Raji (cell line): Measurements from ENCODE around the gene ZNF460.

Experiments
- POLR2A ChIP-seq: IDR thresholded peaks from 2 replicates; pipeline ENCODE4 v1.6.1; 2011; ENCODE audit warnings: low read depth, low read length, control low read depth; ENCODE audit not compliant: insufficient read depth

Gene ZNF460

DNA sequence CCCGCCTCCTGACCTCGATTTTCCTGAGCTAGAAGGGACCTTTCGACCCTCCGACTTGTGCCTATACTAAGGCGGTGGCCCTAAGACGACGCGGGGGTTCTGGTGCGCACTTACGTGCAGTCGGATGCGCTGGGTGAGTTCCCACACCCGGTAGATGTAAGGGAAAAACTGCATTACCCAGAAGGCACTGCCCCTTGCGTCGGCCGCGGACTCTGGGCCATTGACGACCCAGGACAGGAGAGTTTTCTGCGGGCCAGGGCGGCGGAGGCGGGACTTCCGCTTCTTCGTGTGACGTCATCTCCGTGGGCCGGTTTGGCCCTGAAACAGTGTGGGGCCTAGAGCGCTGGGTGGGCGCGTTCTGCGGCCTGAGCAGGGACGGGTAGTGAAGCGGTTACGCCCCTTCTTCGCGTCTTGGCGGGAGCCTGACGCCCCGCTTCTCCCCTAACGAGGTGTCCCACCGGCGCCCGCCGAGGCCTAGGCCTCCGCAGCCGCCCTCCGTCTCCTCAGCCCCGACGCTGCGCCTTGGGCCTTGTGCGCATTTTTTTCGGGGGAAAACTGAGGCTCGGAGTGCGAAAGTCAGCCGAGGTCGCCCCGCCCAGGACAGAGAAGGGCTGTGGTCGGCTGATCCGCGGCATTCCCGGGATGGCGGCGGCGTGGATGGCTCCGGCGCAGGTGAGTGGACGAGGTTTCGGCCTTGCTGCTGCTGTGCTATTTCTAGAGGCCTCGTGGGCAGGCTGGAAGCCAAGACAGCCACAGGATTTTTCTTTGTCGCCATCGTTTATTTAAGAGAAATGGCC is at the start of gene ZNF460:
Gene ZNF460, plus strand, starts transcription at position 321 of the 797 bp plus-strand sequence. Its CDS starts 322 bp downstream, at position 643.
- peak; percentile 62 for TF ChIP-seq POLR2A

DNA sequence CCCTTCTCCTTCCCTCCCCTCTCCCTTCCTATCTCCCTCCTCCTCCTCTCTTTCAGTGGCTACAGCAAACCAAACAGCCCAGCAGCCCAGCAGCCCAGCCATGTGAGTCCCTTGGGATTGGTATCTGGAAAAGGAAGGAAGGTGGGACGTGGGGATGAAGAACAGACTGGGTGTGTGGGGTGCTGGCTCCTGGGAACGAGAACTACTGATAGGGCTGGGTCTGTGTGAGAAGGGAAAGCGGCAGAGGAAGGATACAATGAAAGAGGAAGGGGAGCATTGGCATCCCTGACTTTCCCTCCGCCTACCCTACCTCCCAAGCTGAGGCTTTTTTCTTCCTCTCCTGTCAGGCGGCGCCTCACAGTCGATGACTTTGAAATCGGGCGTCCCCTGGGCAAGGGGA is 48.6 kb upstream of the ZNF460 start:
- TF ChIP-seq POLR2A, result no peak

DNA sequence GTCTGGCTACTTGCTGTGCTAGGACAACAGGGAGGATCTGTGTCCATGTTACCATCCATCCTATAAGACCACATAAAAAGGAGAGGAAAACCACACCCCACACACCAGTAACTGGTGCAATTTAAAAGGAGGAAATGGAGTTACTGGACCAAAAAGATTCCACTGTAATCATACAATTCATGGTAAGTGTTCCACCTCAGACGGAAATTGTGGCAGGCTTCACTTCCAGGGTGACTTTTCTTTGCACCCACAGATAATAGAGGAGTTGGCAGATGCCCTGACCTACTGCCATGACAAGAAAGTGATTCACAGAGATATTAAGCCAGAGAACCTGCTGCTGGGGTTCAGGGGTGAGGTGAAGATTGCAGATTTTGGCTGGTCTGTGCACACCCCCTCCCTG is 47.1 kb upstream of the ZNF460 start:
- no peak for TF ChIP-seq POLR2A

DNA sequence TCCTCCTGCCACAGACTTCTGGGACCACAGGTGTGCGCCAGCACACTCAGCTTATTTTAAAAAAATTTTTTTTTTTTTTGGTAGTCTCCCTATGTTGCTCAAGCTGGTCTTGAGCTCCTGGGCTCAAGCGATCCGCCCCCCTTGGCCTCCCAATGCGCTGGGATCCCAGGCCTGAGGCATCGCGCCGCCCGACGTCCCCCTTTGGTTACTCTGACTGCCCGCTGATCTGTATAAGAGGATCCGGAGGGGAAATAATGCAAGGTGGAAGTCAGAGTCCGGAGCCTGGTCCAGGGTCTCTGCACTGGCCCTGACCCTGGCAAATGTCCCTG is 40.3 kb upstream of the ZNF460 start:
- no peak for TF ChIP-seq POLR2A

DNA sequence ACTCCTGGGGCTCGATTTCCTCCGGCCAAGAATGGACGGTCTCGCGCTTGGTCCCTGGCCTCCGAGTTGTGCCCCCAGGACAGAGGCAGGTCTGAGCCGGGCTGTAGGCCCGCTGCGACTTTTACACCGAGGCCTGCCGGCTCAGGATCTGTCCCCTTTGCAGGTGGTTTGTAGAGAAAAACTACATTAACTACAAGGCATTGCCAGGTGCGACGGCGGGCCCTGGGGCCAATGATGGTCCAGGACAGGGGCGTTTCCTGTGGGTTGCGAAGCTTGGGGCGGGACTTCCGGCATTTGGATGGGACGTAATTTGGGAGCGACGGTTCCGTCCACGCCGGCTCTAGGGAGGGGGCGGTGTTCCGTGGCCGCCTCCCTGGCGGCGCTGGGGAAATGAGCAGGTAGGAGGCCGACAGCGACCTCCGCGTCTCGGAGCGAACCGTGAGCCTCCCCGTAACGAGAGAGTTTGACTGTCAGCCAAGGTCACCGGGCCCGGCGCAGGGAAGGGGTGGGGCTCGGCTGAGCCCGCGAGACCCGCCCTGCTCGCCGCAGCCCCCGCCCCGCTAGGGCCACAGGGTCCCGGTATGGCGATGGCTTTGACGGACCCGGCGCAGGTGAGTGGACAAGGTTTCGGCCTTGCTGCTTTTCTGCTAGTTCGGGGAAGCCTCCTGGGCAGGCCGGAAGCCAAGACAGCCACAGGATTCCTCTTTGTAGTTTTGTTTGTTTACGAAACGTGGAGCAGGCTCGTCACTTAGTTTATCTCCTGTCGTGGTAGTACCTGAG is 39.8 kb upstream of the ZNF460 start, which contains the start of gene ZNF805:
Gene ZNF805, plus strand, starts transcription at position 322 of the 780 bp plus-strand sequence. Its CDS starts 260 bp downstream, at position 582.
- peak; percentile 63 for TF ChIP-seq POLR2A

DNA sequence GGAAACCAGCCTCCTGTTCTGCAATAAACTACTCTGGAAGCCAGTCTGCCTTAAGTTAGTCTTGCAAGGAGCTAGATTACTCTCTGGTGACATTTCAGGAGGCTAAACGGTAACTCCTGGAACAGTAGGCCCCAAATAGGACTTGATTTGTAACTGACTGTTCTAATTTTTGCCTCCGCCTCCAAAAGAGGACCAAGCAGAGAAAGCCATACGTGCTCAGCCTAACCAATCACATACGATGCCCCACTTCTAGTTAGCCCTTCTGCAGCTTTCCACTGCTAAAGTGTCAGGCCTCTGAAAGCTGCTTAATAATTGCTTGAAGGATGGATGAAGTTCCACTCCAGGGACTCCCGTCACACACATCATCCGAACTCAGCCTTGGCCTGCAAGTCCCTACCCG is 39.1 kb upstream of the ZNF460 start:
- no peak for TF ChIP-seq POLR2A

DNA sequence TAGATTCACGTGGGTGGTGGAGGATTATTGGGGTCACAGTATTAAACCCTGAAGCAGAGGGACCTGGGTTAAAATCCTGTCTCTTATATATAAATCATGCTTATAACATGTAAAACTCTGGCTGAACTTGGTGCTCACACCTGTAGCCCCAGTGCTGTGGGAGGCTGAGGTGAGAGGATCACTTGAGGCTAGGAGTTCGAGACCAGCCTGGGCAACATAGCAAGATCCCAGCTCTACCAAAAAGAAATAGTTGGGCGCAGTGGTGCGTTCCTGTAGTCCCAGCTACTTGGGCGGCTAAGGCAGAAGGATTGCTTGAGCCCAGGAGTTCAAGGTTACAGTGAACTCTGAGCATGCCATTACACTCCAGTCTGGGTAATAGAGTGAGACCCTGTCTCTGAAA is 37.5 kb upstream of the ZNF460 start:
- no peak for TF ChIP-seq POLR2A

DNA sequence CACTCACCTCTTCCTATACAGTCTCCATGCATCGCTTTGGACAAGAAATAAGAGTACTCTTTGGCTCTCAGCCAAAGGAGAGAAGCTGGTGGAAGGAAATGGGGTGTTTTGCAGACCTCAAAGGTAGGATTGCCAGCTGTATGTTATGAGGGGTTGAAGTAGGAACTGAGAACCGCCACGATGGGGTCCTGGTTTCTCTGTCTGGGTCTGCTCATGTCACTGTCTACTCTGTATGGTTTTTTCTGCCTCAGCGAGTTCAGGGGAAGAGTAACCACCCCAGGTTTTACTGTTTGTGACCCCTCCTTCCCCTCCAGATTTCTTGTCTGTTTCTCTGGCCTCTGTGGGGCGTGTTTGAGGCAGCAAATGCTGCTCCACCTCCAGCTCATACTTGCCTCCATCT is 35.8 kb upstream of the ZNF460 start:
- TF ChIP-seq POLR2A, result no peak

DNA sequence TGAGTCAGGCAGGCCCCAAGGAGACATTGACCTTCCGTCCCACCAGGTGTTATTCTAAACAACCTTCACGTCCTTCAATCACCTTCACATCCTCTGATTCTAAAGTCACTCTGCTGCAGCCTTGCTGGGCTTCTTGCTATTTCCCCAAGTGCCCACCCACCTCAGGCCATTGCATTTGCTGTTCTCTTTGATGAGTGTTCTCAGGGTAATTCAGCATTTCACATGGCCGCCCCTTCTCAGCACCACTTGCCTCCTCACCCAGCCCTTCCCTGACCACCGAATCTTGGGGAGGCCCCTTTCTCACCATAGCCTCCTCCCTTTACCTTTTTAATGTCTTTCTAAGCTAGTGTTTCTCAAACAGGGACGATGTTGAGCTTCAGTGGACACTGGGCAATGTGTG is 35.2 kb upstream of the ZNF460 start:
- no peak for TF ChIP-seq POLR2A

DNA sequence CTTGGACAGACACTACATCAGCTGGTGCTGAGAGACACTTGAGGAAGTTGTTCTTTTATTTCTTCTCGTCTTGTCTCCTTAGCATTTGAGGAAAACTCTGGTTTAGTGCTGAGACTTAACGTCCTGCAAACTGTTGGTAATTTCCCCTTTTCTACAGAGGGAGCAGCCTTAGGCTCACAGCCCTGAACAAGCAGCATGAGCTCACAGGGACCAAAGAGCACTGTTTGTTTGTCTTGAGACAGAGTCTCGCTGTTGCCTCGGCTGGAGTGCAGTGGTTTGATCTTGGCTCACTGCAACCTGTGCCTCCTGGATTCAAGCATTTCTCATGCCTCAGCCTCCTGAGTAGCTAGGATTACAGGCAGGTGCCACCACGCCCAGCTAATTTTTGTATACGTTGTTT is 34.3 kb upstream of the ZNF460 start:
- TF ChIP-seq POLR2A, result no peak

DNA sequence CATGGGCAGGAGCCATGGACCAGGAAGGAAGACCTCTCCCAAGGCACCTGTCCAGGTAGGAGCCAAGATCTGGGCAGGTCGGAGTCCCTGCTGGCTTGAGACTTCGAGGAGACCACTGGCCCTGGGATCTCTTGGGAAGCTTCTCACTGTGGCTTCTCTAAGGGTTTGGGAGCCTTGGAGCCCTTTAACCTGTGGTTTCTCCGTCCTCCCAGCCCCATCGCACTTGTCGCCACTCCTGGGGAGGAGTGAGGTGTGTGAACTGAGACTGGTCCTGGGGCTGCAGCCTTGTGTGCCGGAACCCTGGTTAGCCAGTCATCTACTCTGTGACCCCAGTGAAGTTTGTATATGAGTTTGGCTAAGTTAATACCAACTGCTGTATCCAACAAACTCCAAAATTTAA is 31.6 kb upstream of the ZNF460 start:
- no peak for TF ChIP-seq POLR2A

DNA sequence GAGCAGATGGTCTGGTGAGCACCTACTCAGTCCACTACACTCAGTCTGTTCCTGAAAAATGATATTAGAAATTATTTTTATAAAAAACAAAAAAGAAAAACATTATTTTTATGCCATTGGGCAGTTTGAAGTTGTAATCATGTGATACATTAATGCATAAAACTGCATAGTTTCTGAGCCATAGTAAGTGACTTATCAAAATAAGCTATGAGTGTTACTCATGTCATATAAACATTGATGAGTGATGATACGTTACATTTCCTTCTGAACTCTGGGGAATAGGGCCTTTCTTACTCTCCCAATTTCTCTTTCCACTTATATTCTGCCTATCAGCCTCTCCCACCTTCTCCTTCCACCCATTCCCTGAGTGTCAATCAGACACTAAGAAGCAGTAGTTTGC is 31.0 kb upstream of the ZNF460 start:
- TF ChIP-seq POLR2A, result no peak

DNA sequence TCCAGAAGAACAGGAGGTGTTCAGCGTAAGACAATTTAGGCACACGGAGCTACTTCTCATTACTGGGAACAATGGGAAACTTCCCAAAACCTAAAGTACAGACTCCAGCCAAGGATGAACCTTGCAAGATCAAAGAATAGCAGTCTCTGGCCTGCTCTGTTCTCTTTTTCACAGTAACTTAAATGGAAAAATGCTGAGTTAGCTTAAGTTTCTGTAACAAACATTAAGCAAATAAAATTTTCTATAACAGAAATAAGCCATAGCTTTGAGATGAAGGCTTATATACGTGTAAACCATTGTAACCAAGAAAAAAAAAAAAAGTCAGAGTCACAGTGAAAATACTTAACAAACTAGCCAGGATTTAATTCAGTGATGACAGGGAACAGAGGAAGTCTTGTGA is 18.2 kb upstream of the ZNF460 start:
- no peak for TF ChIP-seq POLR2A

DNA sequence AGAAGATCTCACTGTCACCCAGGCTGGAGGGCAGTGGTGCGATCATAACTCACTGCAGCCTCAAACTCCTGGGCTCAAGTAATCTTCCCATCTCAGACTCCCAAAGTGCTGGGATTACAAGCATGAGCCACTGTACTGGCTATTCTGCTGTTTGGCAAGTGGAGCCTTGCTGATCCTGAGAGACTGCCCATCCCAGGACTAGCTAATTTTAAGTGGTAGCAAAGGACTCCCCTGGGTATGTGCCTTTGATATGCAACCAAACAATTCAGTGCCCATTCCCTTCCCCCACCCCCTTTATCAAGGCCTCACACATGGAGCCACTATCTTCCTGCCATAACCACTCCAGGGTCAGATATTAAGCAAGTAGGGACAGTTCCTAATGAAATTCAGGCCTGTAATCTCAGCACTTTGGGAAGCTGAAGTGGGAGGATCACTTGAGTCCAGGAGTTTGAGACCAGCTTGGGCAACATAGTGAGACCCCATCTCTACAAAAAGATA is 17.0 kb upstream of the ZNF460 start:
- no peak for TF ChIP-seq POLR2A

DNA sequence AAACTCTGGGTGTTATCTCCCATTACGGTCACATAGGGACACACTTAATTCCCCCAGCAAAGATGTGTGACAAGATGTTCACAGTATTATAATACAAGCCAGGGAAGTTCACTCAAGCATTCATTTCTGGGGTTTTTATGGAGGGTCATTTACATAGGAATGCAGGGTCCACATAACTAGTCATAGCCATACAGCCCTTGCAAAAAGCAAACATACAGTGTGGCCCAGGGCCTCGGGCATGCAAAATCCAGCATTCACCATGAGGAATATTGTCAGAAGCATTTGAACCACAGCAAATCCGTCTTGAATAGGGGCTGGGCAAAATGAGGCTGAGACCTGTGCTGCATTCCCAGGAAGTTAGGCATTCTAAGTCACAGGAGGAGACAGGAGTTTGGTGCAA is 13.0 kb upstream of the ZNF460 start:
- TF ChIP-seq POLR2A, result no peak
